DOHH2 (cell line): Measurements from ENCODE around the gene SLC35G3.
"Not testable (repeated sequence)": the region's sequence is repeated elsewhere in the genome, so short reads cannot be mapped to it uniquely, and the experiment has no call there.

ENCODE experiments used
- H3F3A ChIP-seq: fragments of 200-600 bp; sonication (generic), shearing (Covaris generic); 2 replicates; pipeline ENCODE4 v1.6.0; 2016; ENCODE audit warnings: antibody characterized with exemption, mild to moderate bottlenecking; ENCODE audit not compliant: control insufficient read depth, insufficient read depth
- H3K27ac ChIP-seq: fragments of 200-600 bp; sonication (generic); 2 replicates; pipeline ENCODE4 v1.5.1; 2014; ENCODE audit warnings: low read depth, mild to moderate bottlenecking, low read length, moderate library complexity
- H3K27me3 ChIP-seq: fragments of 200-600 bp; sonication (generic); 2 replicates; pipeline ENCODE4 v1.6.1; 2014; ENCODE audit warnings: mild to moderate bottlenecking, low read length, mixed read lengths; ENCODE audit not compliant: control insufficient read depth
- H3K36me3 ChIP-seq: fragments of 200-600 bp; sonication (generic); 2 replicates; pipeline ENCODE4 v1.6.1; 2014; ENCODE audit warnings: mild to moderate bottlenecking, low read length, moderate library complexity, mixed read lengths; ENCODE audit not compliant: control insufficient read depth
- H3K4me1 ChIP-seq: fragments of 200-600 bp; sonication (generic); 2 replicates; pipeline ENCODE4 v1.6.1; 2014; ENCODE audit warnings: mild to moderate bottlenecking, low read length, mixed read lengths; ENCODE audit not compliant: control insufficient read depth
- H3K4me2 ChIP-seq: fragments of 200-600 bp; sonication (generic); 2 replicates; pipeline ENCODE4 v1.6.0; 2014; ENCODE audit warnings: mild to moderate bottlenecking, low read length, moderate library complexity
- H3K4me3 ChIP-seq: fragments of 200-600 bp; sonication (generic); 2 replicates; pipeline ENCODE4 v1.5.1; 2014; ENCODE audit warnings: mild to moderate bottlenecking, low read length, mixed read lengths
- H3K79me2 ChIP-seq: fragments of 200-600 bp; sonication (generic); 2 replicates; pipeline ENCODE4 v1.6.1; 2014; ENCODE audit warnings: mild to moderate bottlenecking, low read length, mixed read lengths; ENCODE audit not compliant: control insufficient read depth
- H3K9me2 ChIP-seq: fragments of 200-600 bp; sonication (generic); replicated peaks from 2 replicates; pipeline ENCODE4 v1.6.1; 2014; ENCODE audit warnings: mild to moderate bottlenecking, low read length, mixed read lengths; ENCODE audit not compliant: control insufficient read depth
- H3K9me3 ChIP-seq: fragments of 200-600 bp; sonication (generic); 2 replicates; pipeline ENCODE4 v1.6.1; 2014; ENCODE audit warnings: antibody characterized with exemption, low read length, mixed read lengths; ENCODE audit not compliant: control insufficient read depth, insufficient read depth
- H4K20me1 ChIP-seq: fragments of 200-600 bp; sonication (generic); 2 replicates; pipeline ENCODE4 v1.6.0; 2014; ENCODE audit warnings: low read depth, mild to moderate bottlenecking, antibody characterized with exemption, low read length, moderate library complexity; ENCODE audit not compliant: control insufficient read depth, insufficient read depth
- CTCF ChIP-seq: fragments of 200-600 bp; sonication (generic); IDR thresholded peaks from one replicate; pipeline ENCODE4 v1.5.1; 2014; ENCODE audit warnings: antibody characterized with exemption, mild to moderate bottlenecking, low read depth, low read length; ENCODE audit not compliant: poor library complexity, severe bottlenecking
- EZH2phosphoT487 ChIP-seq: fragments of 200-600 bp; sonication (generic); IDR thresholded peaks from 2 replicates; pipeline ENCODE4 v1.6.1; 2017; ENCODE audit warnings: borderline replicate concordance, mild to moderate bottlenecking, antibody characterized with exemption, low read length, moderate library complexity, mixed read lengths

The SLC35G3 gene

GRCh38 chr17:35183332-35183731, 10.9 kb downstream of the SLC35G3 start:
- no peaks in the 10 kb centered on the region for H3K9me3 ChIP-seq
- H3K79me2 ChIP-seq, result no peaks in the 10 kb centered on the region

GRCh38 chr17:35179379-35179778, 14.8 kb downstream of the SLC35G3 start:
- not testable (repeated sequence) for H3K79me2 ChIP-seq, H3K9me3 ChIP-seq, H3K27me3 ChIP-seq, H3K27ac ChIP-seq, H3K4me3 ChIP-seq, H3K36me3 ChIP-seq, H3K4me2 ChIP-seq, H4K20me1 ChIP-seq, H3F3A ChIP-seq, H3K9me2 ChIP-seq, H3K4me1 ChIP-seq

More at GRCh38 chr17:35183332-35183731, 10.9 kb downstream of the SLC35G3 start:
- H3K4me2 ChIP-seq, result no peak overlapping the region
- no peak for TF ChIP-seq CTCF
- TF ChIP-seq EZH2phosphoT487, result no peak
- no peak overlapping the region for H3K27ac ChIP-seq
- H3F3A ChIP-seq, result no peaks in the 10 kb centered on the region
- H4K20me1 ChIP-seq, result no peaks in the 10 kb centered on the region
- H3K4me1 ChIP-seq, result no peaks in the 10 kb centered on the region
- H3K27me3 ChIP-seq, result peaks cover 35% of the 10 kb centered on the region
- H3K36me3 ChIP-seq, result no peaks in the 10 kb centered on the region
- no peaks in the 10 kb centered on the region for H3K9me2 ChIP-seq
- H3K4me3 ChIP-seq, result no peak overlapping the region

- H3K79me2 ChIP-seq, result no peaks in the 10 kb centered on the region
- H3F3A ChIP-seq, result no peaks in the 10 kb centered on the region
- H3K27me3 ChIP-seq, result no peaks in the 10 kb centered on the region
- no peaks in the 10 kb centered on the region for H3K4me1 ChIP-seq
- no peak for TF ChIP-seq CTCF
- no peak for TF ChIP-seq EZH2phosphoT487
- no peak overlapping the region for H3K27ac ChIP-seq
- no peaks in the 10 kb centered on the region for H3K9me2 ChIP-seq
- H3K36me3 ChIP-seq, result no peaks in the 10 kb centered on the region
- no peak overlapping the region for H3K4me3 ChIP-seq
- no peaks in the 10 kb centered on the region for H3K9me3 ChIP-seq
- H3K4me2 ChIP-seq, result no peak overlapping the region
- no peaks in the 10 kb centered on the region for H4K20me1 ChIP-seq
Observed at GRCh38 chr17:35176897-35177296, 17.3 kb downstream of the SLC35G3 start.

- H3K27ac ChIP-seq, result no peak overlapping the region
- H3K79me2 ChIP-seq, result no peaks in the 10 kb centered on the region
- H3K9me2 ChIP-seq, result no peaks in the 10 kb centered on the region
- no peak overlapping the region for H3K4me2 ChIP-seq
- H3K36me3 ChIP-seq, result no peaks in the 10 kb centered on the region
- H3K4me1 ChIP-seq, result no peaks in the 10 kb centered on the region
- H3K27me3 ChIP-seq, result no peaks in the 10 kb centered on the region
- no peak for TF ChIP-seq CTCF
- TF ChIP-seq EZH2phosphoT487, result no peak
- no peaks in the 10 kb centered on the region for H3F3A ChIP-seq
- H3K9me3 ChIP-seq, result no peaks in the 10 kb centered on the region
- no peaks in the 10 kb centered on the region for H4K20me1 ChIP-seq
- H3K4me3 ChIP-seq, result no peak overlapping the region
Observed at GRCh38 chr17:35175638-35176415, 18.4 kb downstream of the SLC35G3 start.
